HG03457 (cell line): ENCODE data around the gene RNF41.

Experiments used
- ATAC-seq: cut with Tn5 transposase; IDR thresholded peaks from one replicate; pipeline ENCODE4 v1.9.1; 2021; ENCODE audit warnings: moderate number of reproducible peaks; ENCODE audit not compliant: unreplicated experiment

The RNF41 gene

GRCh38 chr12:56154818-56155217 lies 66.9 kb downstream of the RNF41 start:
- no peak for ATAC-seq

DNA sequence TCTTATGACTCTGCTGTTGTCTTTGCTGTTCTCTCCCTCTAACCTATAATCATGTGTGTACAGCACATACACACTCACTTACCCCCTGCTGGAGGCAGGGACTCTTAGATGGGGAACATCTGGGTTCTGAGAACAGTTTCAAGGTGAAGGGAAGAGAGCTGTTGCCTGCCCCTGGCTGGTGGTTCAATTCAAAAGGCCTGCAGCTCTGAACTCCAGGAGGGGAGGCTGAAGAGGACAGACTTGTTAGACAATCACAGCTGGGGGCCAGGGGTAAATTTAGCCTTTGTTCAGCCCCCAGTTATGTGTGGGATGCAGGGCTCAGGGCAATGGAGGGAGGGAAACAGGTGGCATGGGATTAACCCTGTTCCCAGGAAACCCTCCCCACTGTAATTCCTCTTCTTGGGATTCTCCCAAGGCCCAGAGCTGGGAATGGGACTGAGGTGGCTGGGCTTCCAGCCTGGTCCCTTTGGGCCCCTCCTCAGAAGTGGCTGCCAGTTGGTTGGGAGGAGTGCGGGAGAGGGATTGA lies 67.4 kb downstream of the RNF41 start:
- ATAC-seq = no peak

DNA sequence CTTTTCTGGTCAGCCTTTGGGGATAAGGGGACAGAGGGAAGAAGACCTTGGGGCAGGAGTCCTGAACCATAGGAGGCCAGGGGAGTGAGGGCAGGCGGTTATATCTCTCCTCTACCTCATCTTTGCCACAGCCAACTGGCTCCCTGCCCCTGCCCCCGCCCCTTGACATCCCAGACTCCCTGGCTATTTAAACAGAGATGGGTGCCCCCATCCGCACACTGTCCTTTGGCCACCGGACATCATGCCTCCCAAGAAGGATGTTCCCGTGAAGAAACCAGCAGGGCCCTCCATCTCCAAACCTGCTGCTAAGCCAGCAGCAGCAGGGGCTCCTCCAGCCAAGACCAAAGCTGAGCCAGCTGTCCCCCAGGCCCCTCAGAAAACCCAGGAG lies 68.0 kb downstream of the RNF41 start:
- no peak for ATAC-seq

DNA sequence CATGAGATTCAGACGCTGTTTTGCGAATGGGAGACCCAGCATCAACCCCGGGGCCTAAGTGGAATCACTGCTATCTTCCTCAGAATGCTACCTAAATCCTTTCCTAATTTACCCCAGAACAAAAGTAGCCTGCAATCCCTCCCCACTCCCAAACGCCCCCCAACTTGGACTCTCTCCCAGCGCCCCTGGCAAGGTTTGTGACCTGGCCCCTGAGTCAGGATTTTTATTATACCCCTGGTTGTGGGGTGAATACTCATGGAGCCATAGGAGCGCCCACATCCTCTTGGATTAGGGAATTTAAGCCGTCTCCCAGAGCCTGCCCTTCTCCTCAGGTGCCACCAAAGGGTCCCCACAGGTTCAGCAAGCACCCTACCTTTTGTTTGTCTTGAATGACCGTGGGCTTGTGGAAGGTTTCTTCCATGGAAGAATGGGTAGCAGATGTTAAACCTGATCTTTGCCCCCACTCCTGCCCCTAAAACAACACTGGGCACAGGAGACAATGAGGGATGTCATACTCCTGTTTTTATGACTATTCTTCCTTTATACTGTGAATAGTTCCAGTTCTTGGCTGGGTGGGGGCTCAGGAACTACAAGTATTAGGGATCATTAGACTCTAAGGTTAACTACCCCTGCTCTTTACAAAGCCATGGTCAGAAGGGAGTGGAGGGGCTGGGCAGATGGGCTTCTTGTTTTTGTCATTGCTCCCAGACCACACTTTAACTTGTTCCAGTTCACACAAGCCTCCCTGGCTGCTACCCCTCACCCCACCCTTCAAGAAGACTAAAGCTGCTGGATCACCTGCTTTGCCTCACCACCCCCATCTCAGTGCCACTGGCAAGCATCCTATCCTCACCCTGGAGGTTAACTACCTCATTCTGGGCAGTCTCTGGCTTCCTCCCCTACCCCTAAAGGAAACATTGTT lies 68.7 kb downstream of the RNF41 start:
- ATAC-seq = no peak
